22Rv1 (cell line): ENCODE results near the gene NEUROD2.

Experiments used
- CTCF ChIP-seq: fragments of 450-650 bp; IDR thresholded peaks from 2 replicates; pipeline ENCODE4 v1.5.1; 2017; ENCODE audit warnings: mild to moderate bottlenecking
- ZFX ChIP-seq: fragments of 450-650 bp; IDR thresholded peaks from 2 replicates; pipeline ENCODE4 v1.6.1; 2017; ENCODE audit warnings: antibody characterized with exemption, borderline replicate concordance

- no peak for TF ChIP-seq CTCF
- TF ChIP-seq ZFX, result no peak
These were observed 14.3 kb downstream of the NEUROD2 start for GRCh38 chr17:39593371-39593770.
